NCI-H2171 (cell line): ENCODE results near the gene SMIM21.

Source experiments
- DNase-seq: peaks from one replicate; lab custom pipeline; 2025; lab: John Stamatoyannopoulos, UW

The SMIM21 gene

GRCh38 chr18:75377258-75377657 lies 50.2 kb downstream of the SMIM21 start:
- no peak for DNase-seq

- no peak for DNase-seq
Observed at GRCh38 chr18:75376004-75376403, 51.5 kb downstream of the SMIM21 start.

GRCh38 chr18:75375341-75375740 lies 52.2 kb downstream of the SMIM21 start:
- no peak for DNase-seq

GRCh38 chr18:75374466-75374865 lies 53.0 kb downstream of the SMIM21 start:
- no peak for DNase-seq

- DNase-seq: no peak
Observed at GRCh38 chr18:75369026-75369721, 58.3 kb downstream of the SMIM21 start.

GRCh38 chr18:75365837-75366236 lies 61.7 kb downstream of the SMIM21 start:
- DNase-seq: no peak

GRCh38 chr18:75365254-75365629 lies 62.3 kb downstream of the SMIM21 start:
- DNase-seq: no peak

GRCh38 chr18:75364512-75365253 lies 62.8 kb downstream of the SMIM21 start:
- DNase-seq: no peak

GRCh38 chr18:75363446-75364225 lies 63.9 kb downstream of the SMIM21 start:
- DNase-seq: no peak

- DNase-seq: no peak
Observed at GRCh38 chr18:75362435-75362834, 65.1 kb downstream of the SMIM21 start.

GRCh38 chr18:75360941-75361340 lies 66.6 kb downstream of the SMIM21 start:
- no peak for DNase-seq

- DNase-seq: no peak
Observed at GRCh38 chr18:75360215-75360614, 67.3 kb downstream of the SMIM21 start.
